Liver (tissue), 9 donors: ENCODE measurements around the gene CD96. TPM values are rescaled to one million over a fixed set of nuclear protein-coding genes. Genes with fewer than 3 reads are reported as not detected.

Source experiments
- DNase-seq: peaks from one replicate; pipeline ENCODE4 v3.0.0-alpha.2; 2017; ENCODE audit warnings: low spot score
- H3K27ac ChIP-seq, 2 donors: one replicate each; pipeline ENCODE4 v1.7.0; 2013; ENCODE audit warnings: inconsistent platforms in 2 of 2, low read length in 2 of 2, control low read depth in 1 of 2, low read depth in 1 of 2, mild to moderate bottlenecking in 1 of 2
- H3K27me3 ChIP-seq, 4 donors: one replicate each; pipeline versions ENCODE4 v1.6.1 to v1.7.0; 2013; ENCODE audit warnings: low read length in 3 of 4, inconsistent platforms in 1 of 4, mild to moderate bottlenecking in 1 of 4, moderate library complexity in 1 of 4; ENCODE audit not compliant: control insufficient read depth in 4 of 4, insufficient read depth in 4 of 4
- H3K36me3 ChIP-seq, 4 donors: one replicate each; pipeline versions ENCODE4 v1.6.1 to v1.7.0; 2013; ENCODE audit warnings: low read length in 3 of 4, mild to moderate bottlenecking in 3 of 4, low read depth in 1 of 4, moderate library complexity in 1 of 4; ENCODE audit not compliant: control insufficient read depth in 4 of 4, insufficient read depth in 3 of 4
- H3K4me1 ChIP-seq, 4 donors: one replicate each; pipeline versions ENCODE4 v1.6.1 to v1.7.0; 2013; ENCODE audit warnings: low read length in 3 of 4, mild to moderate bottlenecking in 3 of 4, moderate library complexity in 1 of 4; ENCODE audit not compliant: control insufficient read depth in 4 of 4, insufficient read depth in 4 of 4
- H3K4me3 ChIP-seq, 3 donors: one replicate each; pipeline versions ENCODE4 v1.6.1 to v1.7.0; 2013; ENCODE audit warnings: low read length in 3 of 3, control low read depth in 1 of 3, low read depth in 1 of 3, mild to moderate bottlenecking in 1 of 3
- H3K9ac ChIP-seq, 2 donors: one replicate each; pipeline ENCODE4 v1.7.0; 2013; ENCODE audit warnings: low read length in 2 of 2, mild to moderate bottlenecking in 2 of 2, moderate library complexity in 2 of 2, control low read depth in 1 of 2, low read depth in 1 of 2
- H3K9me3 ChIP-seq, 4 donors: one replicate each; pipeline versions ENCODE4 v1.6.1 to v1.7.0; 2013; ENCODE audit warnings: low read length in 3 of 4; ENCODE audit not compliant: control insufficient read depth in 4 of 4
- ATF3 ChIP-seq: IDR thresholded peaks from 2 replicates; pipeline ENCODE4 v1.6.1; 2016; ENCODE audit warnings: antibody characterized with exemption
- CTCF ChIP-seq: fragments of 150-350 bp; IDR thresholded peaks from 2 replicates; pipeline ENCODE4 v1.5.1; 2017; ENCODE audit warnings: improper control_type of control experiment, low read depth, low read length; ENCODE audit not compliant: missing input control
- EGR1 ChIP-seq, 2 donors: IDR thresholded peaks; 2 replicates each; pipeline ENCODE4 v1.6.1; 2016 to 2018; ENCODE audit warnings: antibody characterized with exemption in 2 of 2, low read depth in 2 of 2
- FOXA1 ChIP-seq: IDR thresholded peaks from 2 replicates; pipeline ENCODE4 v1.6.1; 2016; ENCODE audit warnings: antibody characterized with exemption
- FOXA2 ChIP-seq: IDR thresholded peaks from 2 replicates; pipeline ENCODE4 v1.6.1; 2016; ENCODE audit warnings: antibody characterized with exemption
- GABPA ChIP-seq, 2 donors: IDR thresholded peaks in 1 of 2; conservative IDR thresholded peaks in 1 of 2; 2 replicates each; pipeline ENCODE4 v1.6.1; 2016; ENCODE audit warnings: antibody characterized with exemption in 2 of 2, mild to moderate bottlenecking in 1 of 2, moderate library complexity in 1 of 2
- HNF4A ChIP-seq, 2 donors: conservative IDR thresholded peaks; 2 replicates each; pipeline ENCODE4 v1.6.1; 2016; ENCODE audit warnings: antibody characterized with exemption in 2 of 2, mild to moderate bottlenecking in 2 of 2
- HNF4G ChIP-seq: IDR thresholded peaks from 2 replicates; pipeline ENCODE4 v1.6.1; 2016; ENCODE audit warnings: antibody characterized with exemption
- JUND ChIP-seq, 2 donors: IDR thresholded peaks; 2 replicates each; pipeline ENCODE4 v1.6.1; 2016; ENCODE audit warnings: antibody characterized with exemption in 2 of 2
- MAX ChIP-seq: IDR thresholded peaks from 2 replicates; pipeline ENCODE4 v1.6.1; 2016; ENCODE audit warnings: antibody characterized with exemption
- NR2F2 ChIP-seq: IDR thresholded peaks from 2 replicates; pipeline ENCODE4 v1.6.1; 2016; ENCODE audit warnings: antibody characterized with exemption
- RAD21 ChIP-seq, 2 donors: IDR thresholded peaks; 2 replicates each; pipeline ENCODE4 v1.6.1; 2016; ENCODE audit warnings: antibody characterized with exemption in 2 of 2, mild to moderate bottlenecking in 2 of 2
- REST ChIP-seq: IDR thresholded peaks from 2 replicates; pipeline ENCODE4 v1.6.1; 2016; ENCODE audit warnings: antibody characterized with exemption, mild to moderate bottlenecking
- RXRA ChIP-seq, 2 donors: IDR thresholded peaks; 2 replicates each; pipeline ENCODE4 v1.6.1; 2017 to 2018; ENCODE audit warnings: antibody characterized with exemption in 2 of 2, mild to moderate bottlenecking in 1 of 2
- SP1 ChIP-seq: IDR thresholded peaks from 2 replicates; pipeline ENCODE4 v1.6.1; 2018; ENCODE audit warnings: antibody characterized with exemption, mild to moderate bottlenecking
- TAF1 ChIP-seq: conservative IDR thresholded peaks from 2 replicates; pipeline ENCODE4 v1.6.1; 2016; ENCODE audit warnings: antibody characterized with exemption, mild to moderate bottlenecking
- YY1 ChIP-seq: IDR thresholded peaks from 2 replicates; pipeline ENCODE4 v1.6.1; 2016; ENCODE audit warnings: antibody characterized with exemption, mild to moderate bottlenecking
- ZBTB33 ChIP-seq: IDR thresholded peaks from 2 replicates; pipeline ENCODE4 v1.6.1; 2016; ENCODE audit warnings: antibody characterized with exemption
- WGBS: extraction: QIAGEN DNeasy Blood & Tissue Kit; methylation state at CpG from one replicate; pipeline ENCODE4 v1.1.7; 2013; 5-methylcytosine and 5-hydroxymethylcytosine counted together
- polyA plus RNA-seq, 2 donors: library from polyadenylated mRNA; stranded (reverse) in 1 of 2; unstranded in 1 of 2; fragments of 200-250 nt in 1 of 2; fragments of >200 nt in 1 of 2; fragmentation: Nextera tagmentation in 1 of 2; extraction: Ambion mirVana in 1 of 2; gene quantifications; one replicate each; pipeline versions ENCODE4 v1.2.1 to v1.2.3, GENCODE V29; 2013 to 2015
- total RNA-seq, 2 donors: library from RNA; depleted of rRNA; stranded (reverse); fragments of >200 nt; gene quantifications; one replicate each; pipeline ENCODE4 v1.2.3, GENCODE V29; 2014
- donor health status: healthy.
- donor health status: healthy.
- donor health status: healthy.
- donor health status: healthy.
- donor health status: healthy.

The CD96 gene
- total and polyA plus RNA-seq, 4 donors = 0.46 to 2.7 (median 0.92) TPM

GRCh38 chr3:111610189-111610588 lies 68.2 kb downstream of the CD96 start:
- Histone ChIP-seq H3K36me3 (no peaks in the 10 kb centered on the region), H3K4me1 (no peaks in the 10 kb centered on the region), H3K27ac (no peak overlapping the region), H3K9me3 (no peaks in the 10 kb centered on the region), H3K4me3 (no peak overlapping the region), H3K27me3 (no peaks in the 10 kb centered on the region), H3K9ac (no peak overlapping the region)
- TF ChIP-seq EGR1 (IDR thresholded peaks at IDR 0.05; ENCODE audit: low read depth in 2 of 2) = no peak
- no peak for TF ChIP-seq ATF3
- no peak for TF ChIP-seq HNF4G
- TF ChIP-seq YY1 = no peak
- no peak for TF ChIP-seq ZBTB33
- TF ChIP-seq SP1 = no peak
- no peak for TF ChIP-seq REST
- TF ChIP-seq FOXA1 = no peak
- no peak for TF ChIP-seq FOXA2
- no peak for TF ChIP-seq JUND (IDR thresholded peaks at IDR 0.05)
- TF ChIP-seq TAF1 = no peak
- TF ChIP-seq GABPA (IDR thresholded peaks at IDR 0.05 in 1 of 2, conservative IDR thresholded peaks at IDR 0.05 in 1 of 2) = no peak
- TF ChIP-seq CTCF = no peak
- no peak for TF ChIP-seq RXRA (IDR thresholded peaks at IDR 0.05)
- TF ChIP-seq RAD21 (IDR thresholded peaks at IDR 0.05) = no peak
- TF ChIP-seq HNF4A (conservative IDR thresholded peaks at IDR 0.05) = no peak
- no peak for TF ChIP-seq MAX
- TF ChIP-seq NR2F2 = no peak
- WGBS = 72% methylated on average over 5 of the region's 5 CpGs
- no peak for DNase-seq
